ENCODE results near the gene LRRC46.

DNA sequence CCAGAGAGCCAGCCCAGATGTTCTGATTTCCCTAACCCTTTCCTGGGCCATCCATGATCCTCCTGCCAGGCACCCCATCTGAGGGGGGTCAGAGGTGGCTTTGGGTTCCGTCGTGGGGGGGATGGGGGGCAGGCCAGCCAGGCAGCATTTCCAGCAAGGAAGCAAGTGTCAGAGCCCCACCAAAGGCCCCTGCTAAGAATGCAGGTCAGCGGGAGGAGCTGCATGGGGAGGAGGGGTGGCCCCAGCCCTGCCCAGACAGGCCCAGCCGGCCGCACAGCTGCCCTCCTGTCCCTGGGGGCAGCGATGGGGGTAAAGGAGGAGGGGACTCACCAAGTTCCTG, 11.9 kb downstream of the LRRC46 start:
- TF ChIP-seq, protein P1, sequence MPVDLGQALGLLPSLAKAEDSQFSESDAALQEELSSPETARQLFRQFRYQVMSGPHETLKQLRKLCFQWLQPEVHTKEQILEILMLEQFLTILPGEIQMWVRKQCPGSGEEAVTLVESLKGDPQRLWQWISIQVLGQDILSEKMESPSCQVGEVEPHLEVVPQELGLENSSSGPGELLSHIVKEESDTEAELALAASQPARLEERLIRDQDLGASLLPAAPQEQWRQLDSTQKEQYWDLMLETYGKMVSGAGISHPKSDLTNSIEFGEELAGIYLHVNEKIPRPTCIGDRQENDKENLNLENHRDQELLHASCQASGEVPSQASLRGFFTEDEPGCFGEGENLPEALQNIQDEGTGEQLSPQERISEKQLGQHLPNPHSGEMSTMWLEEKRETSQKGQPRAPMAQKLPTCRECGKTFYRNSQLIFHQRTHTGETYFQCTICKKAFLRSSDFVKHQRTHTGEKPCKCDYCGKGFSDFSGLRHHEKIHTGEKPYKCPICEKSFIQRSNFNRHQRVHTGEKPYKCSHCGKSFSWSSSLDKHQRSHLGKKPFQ (CRISPR knock-in tag; IDR thresholded peaks at IDR 0.05; ENCODE audit: insufficient replicate concordance) = no peak
- TF ChIP-seq TAF1 (CRISPR knock-in tag; IDR thresholded peaks at IDR 0.05) (no peak), EP300 (IDR thresholded peaks at IDR 0.05; ENCODE audit: low read depth in 2 of 2, low read length in 2 of 2) (no peak), EP300 (CRISPR knock-in tag; IDR thresholded peaks at IDR 0.05; ENCODE audit: borderline replicate concordance) (no peak), CCAR2 (optimal IDR thresholded peaks at IDR 0.05; ENCODE audit: low read depth, low read length) (no peak), ZNF644 (CRISPR knock-in tag; IDR thresholded peaks at IDR 0.05; ENCODE audit: low read depth) (no peak), HDAC2 (CRISPR knock-in tag; IDR thresholded peaks at IDR 0.05) (no peak), HOXA9 (CRISPR knock-in tag; IDR thresholded peaks at IDR 0.05; ENCODE audit: borderline replicate concordance) (no peak), CTCF (CRISPR knock-in tag; IDR thresholded peaks at IDR 0.05) (no peak)

Measured in HepG2 (cell line).